GM12878 (cell line): ENCODE results near the gene EMID1. TPM values are rescaled to one million over a fixed set of nuclear protein-coding genes. Genes with fewer than 3 reads are reported as not detected.

Experiments used
- ATAC-seq: fragments of 200-7000 bp; cut with Tn5 transposase; 3 replicates; pipeline ENCODE4 v1.9.1; 2020; ENCODE audit warnings: mild to moderate bottlenecking, moderate library complexity
- BruUV-seq: library from RNA; stranded (reverse); fragments of 400-500 nt; replicated peaks from 2 replicates; lab custom pipeline; 2021; lab: Mats Ljungman, UMichigan
- CTCF ChIA-PET: fragments of 300-600 bp; sonication (Branson Sonifier 250); formaldehyde crosslinking; extraction: SDS; loops from one replicate; lab custom pipeline; 2021; ENCODE audit warnings: inconsistent platforms; lab: Yijun Ruan, JAX
- POLR2A ChIA-PET: fragments of 350-600 bp; formaldehyde crosslinking; extraction: SDS; loops from one replicate; lab custom pipeline; 2021; ENCODE audit warnings: inconsistent platforms; lab: Charles Lee
- RAD21 ChIA-PET: fragments of 300-600 bp; sonication (Branson Sonifier 250); formaldehyde crosslinking; loops from one replicate; lab custom pipeline; 2023; ENCODE audit warnings: antibody characterized with exemption; ENCODE audit not compliant: unreplicated experiment; lab: Charles Lee
- SMC1A ChIA-PET: fragments of 300-600 bp; sonication (Branson Sonifier 250); formaldehyde crosslinking; loops from one replicate; lab custom pipeline; 2023; ENCODE audit not compliant: unreplicated experiment, uncharacterized antibody; lab: Charles Lee
- DNase-seq: peaks from one replicate; pipeline ENCODE4 v3.0.0-alpha.2; 2011; ENCODE audit warnings: low read depth, low spot score
- FAIRE-seq: peaks from 3 replicates; lab custom pipeline; 2011; peaks lifted over from hg19 to GRCh38; lab: Jason Lieb, UNC
- H2AFZ ChIP-seq: 2 replicates; pipeline ENCODE4 v1.6.0; 2011; ENCODE audit warnings: low read depth, low read length, control low read depth; ENCODE audit not compliant: control insufficient read depth
- H3K27ac ChIP-seq: 2 replicates; pipeline ENCODE4 v1.5.1; 2011; ENCODE audit warnings: control low read depth; ENCODE audit not compliant: control insufficient read depth, insufficient read depth
- H3K27me3 ChIP-seq, 2 experiments: replicated peaks in 1 of 2; 2 replicates each; pipeline versions ENCODE4 v1.6.0 to v1.6.1; 2011; ENCODE audit warnings: low read length in 1 of 2; ENCODE audit not compliant: control insufficient read depth in 2 of 2, insufficient read depth in 2 of 2
- H3K36me3 ChIP-seq, 2 experiments: 2 replicates each; pipeline ENCODE4 v1.5.1; 2011; ENCODE audit warnings: low read length in 1 of 2; ENCODE audit not compliant: control insufficient read depth in 2 of 2, insufficient read depth in 2 of 2
- H3K4me1 ChIP-seq: 2 replicates; pipeline ENCODE4 v1.6.1; 2011; ENCODE audit warnings: mild to moderate bottlenecking, low read length, moderate library complexity, mixed read lengths; ENCODE audit not compliant: control insufficient read depth, insufficient read depth
- H3K4me2 ChIP-seq: 2 replicates; pipeline ENCODE4 v1.6.0; 2011; ENCODE audit warnings: control low read depth; ENCODE audit not compliant: control insufficient read depth, insufficient read depth
- H3K4me3 ChIP-seq: fragments of 200-600 bp; sonication (generic); 2 replicates; pipeline ENCODE4 v1.5.1; 2016
- H3K79me2 ChIP-seq: 2 replicates; pipeline ENCODE4 v1.6.0; 2011; ENCODE audit warnings: low read length; ENCODE audit not compliant: control insufficient read depth, insufficient read depth
- H3K9ac ChIP-seq: 2 replicates; pipeline ENCODE4 v1.8.0; 2011; ENCODE audit warnings: low read length, control low read depth, mixed read lengths; ENCODE audit not compliant: control insufficient read depth, insufficient read depth
- H3K9me3 ChIP-seq: replicated peaks from 3 replicates; pipeline ENCODE4 v1.5.1; 2011; ENCODE audit warnings: mild to moderate bottlenecking, low read length; ENCODE audit not compliant: control insufficient read depth, insufficient read depth
- H4K20me1 ChIP-seq: 2 replicates; pipeline ENCODE4 v1.6.0; 2011; ENCODE audit not compliant: control insufficient read depth, insufficient read depth
- CHD4 ChIP-seq: fragments of 200-600 bp; sonication (generic); IDR thresholded peaks from 2 replicates; pipeline ENCODE4 v1.6.1; 2016; ENCODE audit warnings: mild to moderate bottlenecking
- GATAD2B ChIP-seq: fragments of 450-650 bp; conservative IDR thresholded peaks from 2 replicates; pipeline ENCODE4 v1.6.1; 2017; ENCODE audit warnings: low read depth, mild to moderate bottlenecking, moderate library complexity
- LARP7 ChIP-seq: fragments of 450-650 bp; IDR thresholded peaks from 2 replicates; pipeline ENCODE4 v1.6.1; 2017; ENCODE audit warnings: mild to moderate bottlenecking
- MYB ChIP-seq: fragments of 150-350 bp; IDR thresholded peaks from 2 replicates; pipeline ENCODE4 v1.6.1; 2014; ENCODE audit warnings: mild to moderate bottlenecking, low read depth, low read length, borderline replicate concordance
- NR2C2 ChIP-seq: IDR thresholded peaks from 2 replicates; pipeline ENCODE4 v1.6.1; 2011; ENCODE audit warnings: borderline replicate concordance, low read depth; ENCODE audit not compliant: control insufficient read depth, insufficient read length
- WGBS: methylation state at CpG from one replicate; pipeline ENCODE4 v1.1.6; 2016; ENCODE audit warnings: low lambda C conversion rate; ENCODE audit not compliant: insufficient replicate concordance, insufficient coverage; ENCODE audit errors: missing lambda C conversion rate; 5-methylcytosine and 5-hydroxymethylcytosine counted together
- in situ Hi-C: fragments of 300-500 bp; cut with MboI; formaldehyde crosslinking; loops from 9 replicates; pipeline ENCODE4 v1.14.3; 2018; ENCODE audit warnings: mixed read lengths
- intact Hi-C: fragments of 100-400 bp; cut with micrococcal nuclease; formaldehyde crosslinking; loops from one replicate; pipeline ENCODE4 v1.14.2; 2022; ENCODE audit not compliant: unreplicated experiment
- polyA plus RNA-seq, 11 experiments: library from polyadenylated mRNA; depleted of rRNA in 4 of 11; unstranded in 6 of 11; stranded (reverse) in 5 of 11; fragments of >200 nt; fragmentation: Nextera tagmentation in 4 of 11; fragmentation: Illumina TruSeq in 1 of 11; extraction: Ambion mirVana in 4 of 11; extraction: Trizol in 1 of 11; gene quantifications; 1 replicate in 1 of 11; 2 replicates in 10 of 11; pipeline versions ENCODE4 v1.2.1 to v1.2.3, GENCODE V29; 2011 to 2016; ENCODE audit warnings: inconsistent platforms in 2 of 11, missing spikeins in 2 of 11, low read depth in 1 of 11
- total RNA-seq, 4 experiments: library from RNA; depleted of rRNA in 3 of 4; stranded (reverse); fragments of >200 nt in 3 of 4; fragmentation: Illumina TruSeq in 1 of 4; extraction: Trizol in 1 of 4; gene quantifications; 2 replicates each; pipeline versions ENCODE4 v1.2.1 to v1.2.3, GENCODE V29; 2013 to 2021
- TF ChIP-seq, protein P1 (sequence below): IDR thresholded peaks from 2 replicates; pipeline ENCODE4 v1.6.1; 2011; ENCODE audit warnings: low read depth, mild to moderate bottlenecking, low read length, moderate library complexity, borderline replicate concordance; ENCODE audit errors: extremely low read depth

The EMID1 gene
- total and polyA plus RNA-seq, 10 of the 15 experiments (the other 5 are each of a cell fraction or from before 2014, with no cell fraction given), result 1.2 to 60.3 (median 12.0) TPM

DNA sequence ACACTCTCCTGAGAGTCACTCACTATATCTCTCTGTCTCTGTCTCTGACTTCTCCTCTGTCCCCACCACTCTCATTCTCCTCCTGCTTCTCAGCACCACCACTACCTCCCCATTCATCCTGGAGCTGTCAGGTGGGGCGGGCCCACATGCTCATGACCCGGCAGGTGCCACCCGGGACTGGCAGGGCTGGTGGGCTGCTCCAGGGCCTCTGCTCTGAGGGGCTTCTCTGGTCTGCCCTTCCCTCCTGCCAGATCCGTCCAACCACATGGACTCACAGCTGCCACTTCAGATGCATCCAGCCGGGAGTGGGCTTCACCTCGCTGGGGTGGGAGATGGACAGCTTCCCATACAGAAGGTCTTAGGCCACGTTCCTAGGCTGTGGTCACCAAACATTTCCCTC lies 4.8 kb upstream of the EMID1 start:
- CTCF ChIA-PET, result interaction anchor here (0.7 to 6.7 kb wide), 5 partner anchors 8 to 160 kb away, joined by 3 to 78 read pairs (median 37); no protein-coding TSS in a partner anchor
- no peaks in the 10 kb centered on the region; a peak in 1 of 4 replicates for H3K27me3 ChIP-seq
- ATAC-seq, result no peak
- no peak overlapping the region for H3K4me3 ChIP-seq
- intact Hi-C loops, result loop anchor here (5.0 kb wide), 1 partner anchor 124 kb away; no protein-coding TSS in a partner anchor
- SMC1A ChIA-PET, result interaction anchor here (0.7 to 16.1 kb wide), 10 partner anchors 9 to 259 kb away, joined by 3 to 165 read pairs (median 6); no protein-coding TSS in a partner anchor
- no peak for DNase-seq
- RAD21 ChIA-PET, result interaction anchor here (0.7 to 10.8 kb wide), 3 partner anchors 10 to 129 kb away, joined by 3 to 153 read pairs (median 3); partner anchors contain the start of gene KREMEN1
- WGBS, result 82% methylated on average over 7 of the region's 7 CpGs
- H3K9me3 ChIP-seq, result no peaks in the 10 kb centered on the region; the same call in 2 of the 3 replicates
- BruUV-seq, result no TSS peak
- no peaks in the 10 kb centered on the region for H3K36me3 ChIP-seq
- peaks cover 45% of the 10 kb centered on the region for H3K4me1 ChIP-seq
- POLR2A ChIA-PET, result interaction anchor here (0.5 to 15.3 kb wide), 5 partner anchors 10 to 267 kb away, joined by 3 to 239 read pairs (median 6); no protein-coding TSS in a partner anchor
- H3K27ac ChIP-seq, result peak overlapping the region; percentile 4; the same call in 1 of the 2 replicates
- H2AFZ ChIP-seq, result no peak overlapping the region
- peak; percentile 35; the same call in 1 of the 2 replicates for TF ChIP-seq LARP7
- TF ChIP-seq GATAD2B, result 0 out of 2 replicates have a peak, but pooled peaks have one; percentile 32
- no peak for TF ChIP-seq NR2C2
- TF ChIP-seq MYB, result no peak
- TF ChIP-seq, protein P1, sequence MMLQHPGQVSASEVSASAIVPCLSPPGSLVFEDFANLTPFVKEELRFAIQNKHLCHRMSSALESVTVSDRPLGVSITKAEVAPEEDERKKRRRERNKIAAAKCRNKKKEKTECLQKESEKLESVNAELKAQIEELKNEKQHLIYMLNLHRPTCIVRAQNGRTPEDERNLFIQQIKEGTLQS, result no peak
- no peak for TF ChIP-seq CHD4
- peaks cover 15% of the 10 kb centered on the region for H3K79me2 ChIP-seq
- no peaks in the 10 kb centered on the region for H4K20me1 ChIP-seq
- FAIRE-seq, result no peak
- peak overlapping the region; percentile 61 for H3K4me2 ChIP-seq
- in situ Hi-C loops, result loop anchor here (5.0 kb wide), 1 partner anchor 34 kb away; no protein-coding TSS in a partner anchor
- H3K9ac ChIP-seq, result no peak overlapping the region
